Activated naive CD4-positive, alpha-beta T cell treated with anti-CD3 and anti-CD28 coated beads for 36 hours (primary cell): ENCODE data around the gene TUBE1. TPM values are rescaled to one million over a fixed set of nuclear protein-coding genes. Genes with fewer than 3 reads are reported as not detected.

Source experiments
- CTCF ChIA-PET: fragments of 350-600 bp; sonication (Branson Sonifier 250); formaldehyde crosslinking; loops from one replicate; lab custom pipeline; 2021; ENCODE audit warnings: antibody characterized with exemption; lab: Charles Lee
- DNase-seq: peaks from one replicate; pipeline ENCODE4 v3.0.0-alpha.2; 2020
- H3K27ac Mint-ChIP-seq: one replicate; pipeline ENCODE4 v1.8.0; 2021; ENCODE audit warnings: mild to moderate bottlenecking, mixed read lengths
- H3K27me3 Mint-ChIP-seq: one replicate; pipeline ENCODE4 v1.8.0; 2021; ENCODE audit warnings: low read depth, mixed read lengths
- H3K36me3 Mint-ChIP-seq: one replicate; pipeline ENCODE4 v1.8.0; 2021; ENCODE audit warnings: low read depth, mixed read lengths
- H3K4me1 Mint-ChIP-seq: one replicate; pipeline ENCODE4 v1.8.0; 2021; ENCODE audit warnings: low read depth, mixed read lengths
- H3K4me3 Mint-ChIP-seq: one replicate; pipeline ENCODE4 v1.8.0; 2021; ENCODE audit warnings: mild to moderate bottlenecking, moderate library complexity, mixed read lengths
- H3K9me3 Mint-ChIP-seq: one replicate; pipeline ENCODE4 v1.8.0; 2021; ENCODE audit warnings: mixed read lengths
- intact Hi-C: fragments of 100-400 bp; cut with micrococcal nuclease; formaldehyde crosslinking; loops from one replicate; pipeline ENCODE4 v1.15.1; 2023
- total RNA-seq, 2 experiments: library from RNA; stranded (reverse); gene quantifications; one replicate each; pipeline ENCODE4 v1.2.3, GENCODE V29; 2021

The TUBE1 gene
- total RNA-seq, 2 experiments from 2014 or later = 53.7 to 62.7 TPM

GRCh38 chr6:112032728-112033127, 54.6 kb downstream of the TUBE1 start:
- Mint-ChIP-seq H3K9me3 (no peaks in the 10 kb centered on the region), H3K36me3 (no peaks in the 10 kb centered on the region), H3K4me1 (peaks cover 90% of the 10 kb centered on the region), H3K4me3 (no peak overlapping the region), H3K27me3 (no peaks in the 10 kb centered on the region), H3K27ac (no peak overlapping the region)
- no peak for DNase-seq
- CTCF ChIA-PET = interaction anchor here (0.6 to 1.9 kb wide), 6 partner anchors 9 to 323 kb away, joined by 3 to 8 read pairs (median 5); no protein-coding TSS in a partner anchor
- intact Hi-C loops = no loop called here

- Mint-ChIP-seq H3K9me3 (no peaks in the 10 kb centered on the region), H3K27ac (no peak overlapping the region), H3K4me1 (peaks cover 94% of the 10 kb centered on the region), H3K36me3 (peaks cover 2% of the 10 kb centered on the region), H3K4me3 (no peak overlapping the region), H3K27me3 (no peaks in the 10 kb centered on the region)
- no peak for DNase-seq
- CTCF ChIA-PET = interaction anchor here (1.2 to 1.5 kb wide), 2 partner anchors 15 to 322 kb away, joined by 3 to 7 read pairs; no protein-coding TSS in a partner anchor
- intact Hi-C loops = no loop called here
Measured at GRCh38 chr6:112031960-112032359, 55.3 kb downstream of the TUBE1 start.

- no peak for DNase-seq
- Mint-ChIP-seq H3K9me3 (no peaks in the 10 kb centered on the region), H3K4me1 (peaks cover 94% of the 10 kb centered on the region), H3K27ac (peak overlapping the region; percentile 28), H3K4me3 (no peak overlapping the region), H3K36me3 (peaks cover 4% of the 10 kb centered on the region), H3K27me3 (no peaks in the 10 kb centered on the region)
- CTCF ChIA-PET = interaction anchor here (0.8 to 1.3 kb wide), 4 partner anchors 10 to 21 kb away, joined by 3 to 5 read pairs (median 4); no protein-coding TSS in a partner anchor
- intact Hi-C loops = no loop called here
Measured at GRCh38 chr6:112030961-112031660, 56.2 kb downstream of the TUBE1 start.

- H3K27me3 Mint-ChIP-seq = no peaks in the 10 kb centered on the region
- no peaks in the 10 kb centered on the region for H3K9me3 Mint-ChIP-seq
- intact Hi-C loops = no loop called here
- H3K27ac Mint-ChIP-seq = peak overlapping the region; percentile 37
- H3K36me3 Mint-ChIP-seq = peaks cover 4% of the 10 kb centered on the region
- no peak for DNase-seq
- peaks cover 90% of the 10 kb centered on the region for H3K4me1 Mint-ChIP-seq
- CTCF ChIA-PET = interaction anchor here (0.7 to 1.3 kb wide), 5 partner anchors 10 to 20 kb away, joined by 3 to 5 read pairs (median 3); no protein-coding TSS in a partner anchor
- H3K4me3 Mint-ChIP-seq = no peak overlapping the region
Measured at GRCh38 chr6:112030206-112030960, 56.9 kb downstream of the TUBE1 start.

- CTCF ChIA-PET = interaction anchor here (0.8 to 4.3 kb wide), 20 partner anchors 9 to 861 kb away, joined by 3 to 71 read pairs (median 5); no protein-coding TSS in a partner anchor
- intact Hi-C loops = loop anchor here (1.0 to 5.0 kb wide), 6 partner anchors 19 to 1157 kb away; partner anchors contain the start of gene AMD1
- Mint-ChIP-seq H3K27ac (peak overlapping the region; percentile 90), H3K36me3 (peaks cover 9% of the 10 kb centered on the region), H3K4me1 (peaks cover 81% of the 10 kb centered on the region), H3K4me3 (no peak overlapping the region), H3K9me3 (peaks cover 6% of the 10 kb centered on the region), H3K27me3 (no peaks in the 10 kb centered on the region)
- DNase-seq = peak; percentile 91
Measured at GRCh38 chr6:112029045-112029822, 58.0 kb downstream of the TUBE1 start.

GRCh38 chr6:112027942-112028674, 59.2 kb downstream of the TUBE1 start:
- Mint-ChIP-seq H3K36me3 (peaks cover 13% of the 10 kb centered on the region), H3K27ac (peak overlapping the region; percentile 90), H3K4me1 (peaks cover 71% of the 10 kb centered on the region), H3K9me3 (peaks cover 13% of the 10 kb centered on the region), H3K27me3 (no peaks in the 10 kb centered on the region), H3K4me3 (no peak overlapping the region)
- peak; percentile 70 for DNase-seq
- CTCF ChIA-PET = interaction anchor here (0.9 to 4.3 kb wide), 16 partner anchors 8 to 320 kb away, joined by 3 to 71 read pairs (median 6); no protein-coding TSS in a partner anchor
- intact Hi-C loops = loop anchor here (1.0 to 5.0 kb wide), 6 partner anchors 8 to 1156 kb away; partner anchors contain the start of gene AMD1

GRCh38 chr6:112026933-112027332, 60.3 kb downstream of the TUBE1 start:
- intact Hi-C loops = loop anchor here (5.0 kb wide), 2 partner anchors 770 to 1155 kb away; partner anchors contain the start of gene AMD1
- peaks cover 13% of the 10 kb centered on the region for H3K36me3 Mint-ChIP-seq
- H3K27ac Mint-ChIP-seq = peak overlapping the region; percentile 90
- H3K9me3 Mint-ChIP-seq = peaks cover 13% of the 10 kb centered on the region
- no peaks in the 10 kb centered on the region for H3K27me3 Mint-ChIP-seq
- peaks cover 71% of the 10 kb centered on the region for H3K4me1 Mint-ChIP-seq
- CTCF ChIA-PET = interaction anchor here (0.9 to 4.3 kb wide), 6 partner anchors 10 to 317 kb away, joined by 3 to 71 read pairs (median 21); no protein-coding TSS in a partner anchor
- DNase-seq = no peak
- no peak overlapping the region for H3K4me3 Mint-ChIP-seq

- no peak overlapping the region for H3K27ac Mint-ChIP-seq
- DNase-seq = no peak
Measured at GRCh38 chr6:112024464-112024863, 62.8 kb downstream of the TUBE1 start.

GRCh38 chr6:112022749-112023148, 64.5 kb downstream of the TUBE1 start:
- no peaks in the 10 kb centered on the region for H3K27me3 Mint-ChIP-seq
- no peak overlapping the region for H3K4me3 Mint-ChIP-seq
- DNase-seq = no peak
- H3K36me3 Mint-ChIP-seq = peaks cover 13% of the 10 kb centered on the region
- peaks cover 13% of the 10 kb centered on the region for H3K9me3 Mint-ChIP-seq
- peaks cover 51% of the 10 kb centered on the region for H3K4me1 Mint-ChIP-seq
- intact Hi-C loops = no loop called here
- H3K27ac Mint-ChIP-seq = no peak overlapping the region
- CTCF ChIA-PET = interaction anchor here (17.4 kb wide), 1 partner anchor 19 kb away, joined by 310 read pairs; no protein-coding TSS in a partner anchor

More at GRCh38 chr6:112024464-112024863, 62.8 kb downstream of the TUBE1 start:
- H3K4me1 Mint-ChIP-seq = peaks cover 53% of the 10 kb centered on the region
- H3K9me3 Mint-ChIP-seq = peaks cover 13% of the 10 kb centered on the region
- intact Hi-C loops = no loop called here
- H3K27me3 Mint-ChIP-seq = no peaks in the 10 kb centered on the region
- CTCF ChIA-PET = no interaction called here
- H3K36me3 Mint-ChIP-seq = peaks cover 13% of the 10 kb centered on the region
- no peak overlapping the region for H3K4me3 Mint-ChIP-seq

- intact Hi-C loops = no loop called here
- peaks cover 51% of the 10 kb centered on the region for H3K4me1 Mint-ChIP-seq
- H3K36me3 Mint-ChIP-seq = peaks cover 11% of the 10 kb centered on the region
- no peak overlapping the region for H3K4me3 Mint-ChIP-seq
- no peak for DNase-seq
- no peak overlapping the region for H3K27ac Mint-ChIP-seq
- CTCF ChIA-PET = interaction anchor here (0.7 to 17.4 kb wide), 2 partner anchors 12 to 20 kb away, joined by 3 to 310 read pairs; no protein-coding TSS in a partner anchor
- H3K27me3 Mint-ChIP-seq = no peaks in the 10 kb centered on the region
- peaks cover 13% of the 10 kb centered on the region for H3K9me3 Mint-ChIP-seq
Measured at GRCh38 chr6:112021691-112022310, 65.5 kb downstream of the TUBE1 start.
